ENCODE measurements around the gene CANT1.
A peak's percentile ranks its signal among the peaks of the same experiment; 100 is the strongest.

The CANT1 gene

GRCh38 chr17:78974635-78975591, 34.7 kb downstream of the CANT1 start:
- peak; percentile 86 for DNase-seq (ENCODE audit: low read depth)
- H3K4me3 ChIP-seq (ENCODE audit: control insufficient read depth, low read depth, low read length), result no peak overlapping the region
- TF ChIP-seq, protein P1, sequence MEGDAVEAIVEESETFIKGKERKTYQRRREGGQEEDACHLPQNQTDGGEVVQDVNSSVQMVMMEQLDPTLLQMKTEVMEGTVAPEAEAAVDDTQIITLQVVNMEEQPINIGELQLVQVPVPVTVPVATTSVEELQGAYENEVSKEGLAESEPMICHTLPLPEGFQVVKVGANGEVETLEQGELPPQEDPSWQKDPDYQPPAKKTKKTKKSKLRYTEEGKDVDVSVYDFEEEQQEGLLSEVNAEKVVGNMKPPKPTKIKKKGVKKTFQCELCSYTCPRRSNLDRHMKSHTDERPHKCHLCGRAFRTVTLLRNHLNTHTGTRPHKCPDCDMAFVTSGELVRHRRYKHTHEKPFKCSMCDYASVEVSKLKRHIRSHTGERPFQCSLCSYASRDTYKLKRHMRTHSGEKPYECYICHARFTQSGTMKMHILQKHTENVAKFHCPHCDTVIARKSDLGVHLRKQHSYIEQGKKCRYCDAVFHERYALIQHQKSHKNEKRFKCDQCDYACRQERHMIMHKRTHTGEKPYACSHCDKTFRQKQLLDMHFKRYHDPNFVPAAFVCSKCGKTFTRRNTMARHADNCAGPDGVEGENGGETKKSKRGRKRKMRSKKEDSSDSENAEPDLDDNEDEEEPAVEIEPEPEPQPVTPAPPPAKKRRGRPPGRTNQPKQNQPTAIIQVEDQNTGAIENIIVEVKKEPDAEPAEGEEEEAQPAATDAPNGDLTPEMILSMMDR (conservative IDR thresholded peaks at IDR 0.05; ENCODE audit: control insufficient read depth, insufficient read depth, low read depth, low read length), result no peak

DNA sequence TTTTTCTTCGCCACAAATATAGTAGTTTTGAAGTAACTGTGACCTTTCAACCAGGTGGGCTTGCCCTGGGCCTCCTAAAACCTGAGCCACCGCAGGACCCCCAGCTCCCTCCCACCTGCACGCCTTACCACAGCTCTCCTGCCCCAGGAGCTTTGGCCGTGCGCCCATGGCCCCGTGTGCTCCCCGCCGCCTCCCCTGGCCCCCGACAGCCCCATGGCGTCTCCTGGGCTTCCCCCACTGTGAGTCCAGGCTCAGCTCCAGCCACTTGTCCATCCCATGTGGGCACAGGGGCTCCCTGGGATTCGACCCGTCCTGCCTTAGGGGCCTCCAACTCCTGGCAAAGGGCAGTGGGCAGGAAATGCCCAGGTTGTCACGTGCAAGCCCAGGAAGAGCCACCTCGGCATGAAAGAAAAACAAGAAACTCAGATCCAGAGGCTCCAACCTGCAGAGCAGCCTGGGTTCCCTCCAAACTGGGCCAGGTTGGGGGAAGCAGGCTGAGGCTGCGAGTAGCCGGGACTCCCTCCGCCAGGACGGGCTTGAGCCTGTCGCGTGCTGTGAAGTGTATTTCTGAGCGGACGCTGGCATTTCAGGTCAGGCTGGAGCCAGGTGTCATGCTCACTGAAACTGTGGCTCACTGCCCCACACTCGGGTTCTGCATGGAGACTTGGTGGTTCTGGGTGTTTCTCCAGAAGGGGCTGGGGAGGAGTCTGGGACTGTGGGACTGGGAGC, 35.6 kb downstream of the CANT1 start:
- TF ChIP-seq, protein P1 (conservative IDR thresholded peaks at IDR 0.05; ENCODE audit: control insufficient read depth, insufficient read depth, low read depth, low read length), result no peak
- DNase-seq (ENCODE audit: low read depth), result no peak
- H3K4me3 ChIP-seq (ENCODE audit: control insufficient read depth, low read depth, low read length), result no peak overlapping the region

DNA sequence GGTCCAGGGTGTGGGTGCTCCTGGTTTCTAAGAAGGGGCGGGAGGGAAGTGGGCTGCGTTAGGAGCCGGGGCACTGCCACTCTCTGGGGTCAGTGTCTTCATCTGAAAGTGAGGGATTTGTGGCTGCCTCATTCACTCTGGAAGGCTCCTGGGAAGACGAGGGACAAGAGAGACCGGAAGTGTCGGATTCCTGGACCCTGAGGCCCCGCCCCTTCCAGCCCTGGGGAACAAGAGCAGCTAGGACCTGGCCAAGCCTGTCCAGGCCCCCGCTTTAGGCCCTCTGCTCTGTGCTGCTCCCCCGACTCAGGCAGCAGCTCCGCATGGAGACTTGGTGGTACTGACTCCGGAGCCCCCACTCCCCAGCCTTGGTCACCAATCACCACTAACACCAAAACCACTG, 36.4 kb downstream of the CANT1 start:
- no peak overlapping the region for H3K4me3 ChIP-seq (ENCODE audit: control insufficient read depth, low read depth, low read length)
- TF ChIP-seq, protein P1 (conservative IDR thresholded peaks at IDR 0.05; ENCODE audit: control insufficient read depth, insufficient read depth, low read depth, low read length), result no peak
- DNase-seq (ENCODE audit: low read depth), result no peak

DNA sequence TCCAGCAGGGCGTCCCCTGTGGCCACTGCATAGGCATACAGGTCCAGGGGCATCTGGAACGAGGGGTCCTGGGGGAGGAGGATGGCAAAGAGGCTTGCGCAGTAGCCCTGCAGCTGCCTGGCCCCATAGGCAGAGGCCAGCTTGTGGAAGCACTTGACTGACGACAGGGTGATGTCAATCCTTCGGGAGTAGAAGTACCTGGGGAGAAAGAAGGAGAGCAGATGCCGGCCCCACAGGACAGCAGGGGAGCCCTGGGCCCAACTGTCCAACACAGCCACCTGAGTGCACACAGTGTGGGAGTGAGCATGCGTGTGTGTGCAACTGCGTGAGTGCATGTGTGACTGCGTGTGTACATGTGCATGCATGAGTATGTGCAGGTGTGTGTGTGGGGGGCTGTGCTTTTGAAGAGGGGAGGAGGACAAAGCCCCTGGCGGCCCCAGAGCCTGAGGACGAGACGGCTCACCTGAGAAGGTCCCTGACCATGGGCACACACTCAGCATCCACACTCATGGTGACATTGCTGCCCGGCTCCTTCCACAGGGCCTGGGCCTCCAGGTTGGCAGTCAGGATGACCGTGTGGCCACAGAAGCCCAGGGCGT, 37.0 kb downstream of the CANT1 start:
- no peak overlapping the region for H3K4me3 ChIP-seq (ENCODE audit: control insufficient read depth, low read depth, low read length)
- DNase-seq (ENCODE audit: low read depth), result no peak
- TF ChIP-seq, protein P1 (conservative IDR thresholded peaks at IDR 0.05; ENCODE audit: control insufficient read depth, insufficient read depth, low read depth, low read length), result no peak

DNA sequence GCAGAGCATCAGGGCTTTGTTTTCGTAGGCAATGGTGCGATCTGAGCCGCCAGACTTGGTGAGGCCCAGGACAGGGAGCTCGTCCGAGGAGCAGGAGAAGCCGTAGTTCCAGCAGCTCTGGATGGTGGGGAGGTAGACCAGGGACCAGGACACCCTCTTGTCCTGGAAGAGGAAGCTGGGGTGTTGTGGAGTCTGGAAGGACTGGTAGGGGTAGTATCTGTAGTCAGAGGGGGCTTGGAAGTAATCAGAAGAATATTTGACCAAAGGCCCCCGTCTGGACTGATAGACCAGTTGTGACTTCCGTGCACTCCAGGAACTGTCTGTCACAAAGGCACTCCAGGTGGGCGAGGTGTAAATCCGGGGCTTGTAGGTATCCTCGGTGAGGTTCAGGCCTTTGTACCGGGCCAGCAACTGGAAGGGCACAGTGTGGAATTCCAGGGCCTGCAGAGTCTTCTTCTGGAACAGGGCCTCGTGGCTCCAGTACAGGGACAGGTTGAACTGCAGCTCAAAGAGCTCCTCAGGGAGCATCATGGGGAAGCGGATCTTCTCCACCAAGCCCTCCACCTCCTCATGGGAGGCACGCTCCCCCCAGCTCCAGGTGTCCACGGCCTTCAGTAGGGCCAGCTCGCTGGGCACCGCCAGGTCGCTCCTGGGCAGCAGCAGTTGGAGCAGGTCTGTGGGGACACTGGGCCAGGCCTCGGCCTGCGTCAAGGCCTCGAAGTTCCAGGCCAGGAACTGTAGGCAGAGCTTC, 37.6 kb downstream of the CANT1 start:
- no peak for DNase-seq (ENCODE audit: low read depth)
- no peak overlapping the region for H3K4me3 ChIP-seq (ENCODE audit: control insufficient read depth, low read depth, low read length)
- TF ChIP-seq, protein P1 (conservative IDR thresholded peaks at IDR 0.05; ENCODE audit: control insufficient read depth, insufficient read depth, low read depth, low read length), result no peak
